Type B pancreatic cell (in vitro differentiated cells): ENCODE results near the gene ZNF688. TPM values are rescaled to one million over a fixed set of nuclear protein-coding genes. Genes with fewer than 3 reads are reported as not detected.

Experiments used
- DNase-seq: peaks from one replicate; pipeline ENCODE4 v3.0.0; 2021; ENCODE audit warnings: mixed read lengths; ENCODE audit not compliant: unreplicated experiment; ENCODE audit errors: extremely low spot score
- H3K27ac Mint-ChIP-seq: 2 replicates; pipeline ENCODE4 v1.8.0; 2021; ENCODE audit warnings: mild to moderate bottlenecking, mixed read lengths
- H3K27me3 Mint-ChIP-seq: 2 replicates; pipeline ENCODE4 v1.8.0; 2021; ENCODE audit warnings: mixed read lengths
- H3K36me3 Mint-ChIP-seq: 2 replicates; pipeline ENCODE4 v1.8.0; 2021; ENCODE audit warnings: mixed read lengths
- H3K4me1 Mint-ChIP-seq: one replicate; pipeline ENCODE4 v1.8.0; 2021; ENCODE audit warnings: mixed read lengths; ENCODE audit not compliant: unreplicated experiment
- H3K4me3 Mint-ChIP-seq: 2 replicates; pipeline ENCODE4 v1.8.0; 2021; ENCODE audit warnings: mild to moderate bottlenecking, mixed read lengths
- H3K9me3 Mint-ChIP-seq: 2 replicates; pipeline ENCODE4 v1.8.0; 2021; ENCODE audit warnings: mixed read lengths
- CTCF ChIP-seq: fragments of 200-600 bp; sonication (generic); conservative IDR thresholded peaks from 2 replicates; pipeline ENCODE4 v1.5.0; 2021; ENCODE audit warnings: antibody characterized with exemption, mild to moderate bottlenecking
- total RNA-seq: library from RNA; stranded (reverse); gene quantifications from 2 replicates; pipeline ENCODE4 v1.2.1, GENCODE V29; 2021; ENCODE audit warnings: low replicate concordance

Gene ZNF688
- total RNA-seq, 1 donor from 2014 or later, result 14.3 TPM

- peaks cover 18% of the 10 kb centered on the region for H3K4me1 Mint-ChIP-seq
- H3K4me3 Mint-ChIP-seq, result peak overlapping the region; percentile 42
- H3K9me3 Mint-ChIP-seq, result no peaks in the 10 kb centered on the region
- H3K27me3 Mint-ChIP-seq, result no peaks in the 10 kb centered on the region
- H3K36me3 Mint-ChIP-seq, result peaks cover 8% of the 10 kb centered on the region
- DNase-seq, result no peak
- no peak for TF ChIP-seq CTCF
- H3K27ac Mint-ChIP-seq, result peak overlapping the region; percentile 6
These were observed 3.2 kb upstream of the ZNF688 start for GRCh38 chr16:30574678-30575077.

GRCh38 chr16:30570636-30571444, 674 bp downstream of the ZNF688 start:
- Mint-ChIP-seq H3K27ac (peak overlapping the region; percentile 93), H3K36me3 (peaks cover 4% of the 10 kb centered on the region), H3K4me1 (peaks cover 33% of the 10 kb centered on the region), H3K9me3 (no peaks in the 10 kb centered on the region), H3K27me3 (no peaks in the 10 kb centered on the region), H3K4me3 (peak overlapping the region; percentile 93)
- no peak for TF ChIP-seq CTCF
- DNase-seq, result no peak

GRCh38 chr16:30569746-30570635, 1.5 kb downstream of the ZNF688 start:
- Mint-ChIP-seq H3K9me3 (no peaks in the 10 kb centered on the region), H3K4me1 (peaks cover 36% of the 10 kb centered on the region), H3K27me3 (no peaks in the 10 kb centered on the region), H3K27ac (peak overlapping the region; percentile 83), H3K4me3 (peak overlapping the region; percentile 93), H3K36me3 (peaks cover 4% of the 10 kb centered on the region)
- TF ChIP-seq CTCF, result no peak
- DNase-seq, result no peak

GRCh38 chr16:30569281-30569680, 2.2 kb downstream of the ZNF688 start:
- H3K27ac Mint-ChIP-seq, result no peak overlapping the region
- H3K4me3 Mint-ChIP-seq, result no peak overlapping the region
- TF ChIP-seq CTCF, result no peak
- H3K27me3 Mint-ChIP-seq, result no peaks in the 10 kb centered on the region
- H3K9me3 Mint-ChIP-seq, result no peaks in the 10 kb centered on the region
- no peak for DNase-seq
- H3K4me1 Mint-ChIP-seq, result peaks cover 30% of the 10 kb centered on the region
- H3K36me3 Mint-ChIP-seq, result no peaks in the 10 kb centered on the region

DNA sequence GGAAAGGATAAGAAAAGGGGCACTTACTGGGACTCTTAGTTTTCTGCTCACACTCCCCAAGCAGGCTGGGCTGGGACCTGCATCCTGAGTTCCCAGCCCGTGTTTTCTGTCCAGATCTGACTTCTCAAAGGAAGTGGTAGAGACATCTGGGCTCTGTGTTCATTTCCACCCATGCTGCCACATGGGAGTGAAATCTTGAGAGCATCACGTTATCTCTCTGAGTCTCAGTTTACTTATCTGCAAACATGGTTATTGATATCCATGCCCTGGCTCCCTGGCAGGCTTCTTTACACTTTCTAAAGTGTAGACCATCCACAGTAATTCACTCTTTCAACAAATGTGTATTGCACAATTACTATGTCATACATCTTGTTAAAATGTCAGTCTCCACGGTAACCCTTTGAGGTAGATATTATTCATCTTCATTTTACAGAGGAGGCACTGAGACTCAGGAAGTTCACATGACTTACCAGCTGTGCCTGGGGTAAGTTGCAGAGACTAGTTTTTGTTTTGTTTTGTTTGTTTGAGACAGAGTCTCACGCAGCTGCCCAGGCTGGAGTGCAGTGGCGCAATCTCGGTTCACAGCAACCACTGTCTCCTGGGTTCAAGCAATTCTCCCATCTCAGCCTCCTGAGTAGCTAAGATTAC, 3.4 kb downstream of the ZNF688 start:
- no peak for DNase-seq
- peak overlapping the region; percentile 94 for H3K27ac Mint-ChIP-seq
- H3K36me3 Mint-ChIP-seq, result no peaks in the 10 kb centered on the region

More for the DNA sequence above, 3.4 kb downstream of the ZNF688 start:
- H3K9me3 Mint-ChIP-seq, result no peaks in the 10 kb centered on the region
- TF ChIP-seq CTCF, result no peak
- peak overlapping the region; percentile 77 for H3K4me3 Mint-ChIP-seq
- H3K27me3 Mint-ChIP-seq, result no peaks in the 10 kb centered on the region
- H3K4me1 Mint-ChIP-seq, result peaks cover 30% of the 10 kb centered on the region
